ENCODE results near the gene FRMD8.

DNA sequence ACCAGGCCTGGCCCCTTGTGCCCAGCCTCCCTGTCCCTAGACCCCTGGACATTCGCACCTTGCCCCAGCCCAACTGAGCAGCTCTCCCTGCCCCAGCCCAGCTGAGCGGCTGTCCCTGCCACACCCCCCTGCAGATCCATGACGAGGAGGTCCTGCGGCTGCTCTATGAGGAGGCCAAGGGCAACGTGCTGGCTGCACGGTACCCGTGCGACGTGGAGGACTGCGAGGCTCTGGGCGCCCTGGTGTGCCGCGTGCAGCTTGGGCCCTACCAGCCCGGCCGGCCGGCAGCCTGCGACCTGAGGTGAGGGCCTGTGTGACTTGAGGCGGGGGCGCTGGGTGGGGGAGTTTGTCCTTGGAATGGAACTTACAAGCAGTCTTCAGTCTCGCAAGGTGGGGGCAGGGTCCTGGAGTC lies 7.7 kb downstream of the FRMD8 start:
- TF ChIP-seq, protein P1, sequence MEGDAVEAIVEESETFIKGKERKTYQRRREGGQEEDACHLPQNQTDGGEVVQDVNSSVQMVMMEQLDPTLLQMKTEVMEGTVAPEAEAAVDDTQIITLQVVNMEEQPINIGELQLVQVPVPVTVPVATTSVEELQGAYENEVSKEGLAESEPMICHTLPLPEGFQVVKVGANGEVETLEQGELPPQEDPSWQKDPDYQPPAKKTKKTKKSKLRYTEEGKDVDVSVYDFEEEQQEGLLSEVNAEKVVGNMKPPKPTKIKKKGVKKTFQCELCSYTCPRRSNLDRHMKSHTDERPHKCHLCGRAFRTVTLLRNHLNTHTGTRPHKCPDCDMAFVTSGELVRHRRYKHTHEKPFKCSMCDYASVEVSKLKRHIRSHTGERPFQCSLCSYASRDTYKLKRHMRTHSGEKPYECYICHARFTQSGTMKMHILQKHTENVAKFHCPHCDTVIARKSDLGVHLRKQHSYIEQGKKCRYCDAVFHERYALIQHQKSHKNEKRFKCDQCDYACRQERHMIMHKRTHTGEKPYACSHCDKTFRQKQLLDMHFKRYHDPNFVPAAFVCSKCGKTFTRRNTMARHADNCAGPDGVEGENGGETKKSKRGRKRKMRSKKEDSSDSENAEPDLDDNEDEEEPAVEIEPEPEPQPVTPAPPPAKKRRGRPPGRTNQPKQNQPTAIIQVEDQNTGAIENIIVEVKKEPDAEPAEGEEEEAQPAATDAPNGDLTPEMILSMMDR (IDR thresholded peaks at IDR 0.05; ENCODE audit: low read depth, low read length): no peak
- TF ChIP-seq POLR2A (IDR thresholded peaks at IDR 0.05; ENCODE audit: extremely low read depth, insufficient read length): no peak
